Brain microvascular endothelial cell (primary cell): ENCODE measurements around the gene ACSS2.

ENCODE experiments used
- DNase-seq: peaks from one replicate; pipeline ENCODE4 v3.0.0-alpha.2; 2020
- H3K27ac ChIP-seq: fragments of 250-450 bp; sonication (Bioruptor Pico); 2 replicates; pipeline ENCODE4 v1.5.1; 2020; ENCODE audit warnings: mild to moderate bottlenecking, moderate library complexity
- H3K27me3 ChIP-seq: fragments of 250-450 bp; sonication (Bioruptor Pico); replicated peaks from 2 replicates; pipeline ENCODE4 v1.5.1; 2020; ENCODE audit warnings: mild to moderate bottlenecking
- H3K36me3 ChIP-seq: fragments of 250-450 bp; sonication (Bioruptor Pico); replicated peaks from 2 replicates; pipeline ENCODE4 v1.5.1; 2020; ENCODE audit warnings: mild to moderate bottlenecking
- H3K4me3 ChIP-seq: 2 replicates; pipeline ENCODE4 v1.5.1; 2011; ENCODE audit warnings: low read depth, mild to moderate bottlenecking, control low read depth, low read length, moderate library complexity
- CTCF ChIP-seq: IDR thresholded peaks from 2 replicates; pipeline ENCODE4 v1.5.1; 2011; ENCODE audit warnings: low read depth, mild to moderate bottlenecking, moderate library complexity, low read length, control low read depth, inconsistent platforms; ENCODE audit errors: missing control alignments
- in situ Hi-C: cut with HindIII; loops from 2 replicates; pipeline ENCODE4 v1.10.0; 2017; ENCODE audit warnings: low sequenced_read_pairs, low pct_ligation_motif_present

The ACSS2 gene

DNA sequence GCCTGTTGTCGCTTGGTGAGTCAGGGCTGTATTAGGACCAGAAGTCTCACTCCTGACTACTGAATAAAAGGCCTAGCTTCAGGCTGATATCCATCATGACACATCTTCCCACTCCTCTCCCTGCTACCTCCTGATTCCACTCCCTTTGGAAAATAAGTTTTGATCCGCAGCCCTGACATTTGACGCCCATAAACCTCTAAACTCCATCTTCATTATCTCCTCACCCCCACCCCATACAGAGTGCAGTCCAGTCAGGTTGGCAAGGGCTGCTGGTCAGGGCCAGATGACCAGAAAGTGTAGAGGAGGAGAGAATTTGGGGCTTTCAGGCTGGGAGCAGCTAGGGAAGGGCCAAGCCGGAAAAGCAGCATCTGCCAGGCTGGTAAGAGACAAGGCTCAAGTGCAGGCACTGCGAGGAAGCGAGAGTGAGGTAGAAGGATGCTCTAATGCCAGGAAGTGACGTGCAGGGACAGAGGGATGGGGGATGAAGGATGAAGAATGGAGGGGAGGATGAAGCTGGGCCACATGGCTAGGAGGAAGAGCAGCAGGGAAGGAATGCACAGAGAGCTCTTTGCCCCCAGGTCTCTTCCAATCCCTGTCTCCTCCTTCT lies 5.0 kb upstream of the ACSS2 start:
- peak overlapping the region; percentile 67 for H3K4me3 ChIP-seq
- H3K36me3 ChIP-seq = no peaks in the 10 kb centered on the region
- no peaks in the 10 kb centered on the region for H3K27me3 ChIP-seq
- no peak overlapping the region for H3K27ac ChIP-seq
- no peak for DNase-seq
- TF ChIP-seq CTCF = no peak
- in situ Hi-C loops = no loop called here

DNA sequence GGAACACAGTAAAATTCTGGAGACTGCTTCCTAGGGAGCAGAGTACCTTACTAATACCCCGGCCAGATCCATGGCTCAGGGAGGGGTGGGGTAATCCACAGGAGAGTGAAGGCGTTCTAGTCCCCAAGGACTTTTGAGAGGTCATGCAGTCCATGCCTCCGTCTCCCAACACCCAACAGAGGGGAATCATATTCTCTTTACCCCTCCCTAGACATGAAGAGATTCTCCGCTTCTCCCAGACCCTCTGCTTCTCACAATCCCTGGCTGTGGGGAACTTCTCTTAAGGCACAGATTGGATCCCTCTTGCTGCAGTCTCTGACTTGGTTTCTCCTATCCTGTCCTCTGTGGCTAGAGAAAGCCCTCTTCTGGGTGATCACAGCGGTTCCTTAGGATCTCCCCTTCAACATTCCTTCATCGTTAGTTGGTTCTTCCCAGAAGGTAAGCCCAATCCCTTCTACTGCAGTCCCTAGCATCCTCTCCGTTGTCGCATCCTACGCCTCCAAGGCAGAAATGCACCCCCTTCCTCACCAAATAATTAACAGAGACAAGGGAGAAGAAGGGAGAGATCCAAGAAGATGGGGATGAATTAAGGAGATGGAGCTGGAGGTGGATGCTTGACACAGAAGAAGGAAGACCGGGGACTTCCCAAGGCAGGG lies 4.3 kb upstream of the ACSS2 start:
- Histone ChIP-seq H3K27ac (no peak overlapping the region), H3K4me3 (peak overlapping the region; percentile 67), H3K36me3 (no peaks in the 10 kb centered on the region), H3K27me3 (no peaks in the 10 kb centered on the region)
- no peak for TF ChIP-seq CTCF
- DNase-seq = no peak
- in situ Hi-C loops = no loop called here

DNA sequence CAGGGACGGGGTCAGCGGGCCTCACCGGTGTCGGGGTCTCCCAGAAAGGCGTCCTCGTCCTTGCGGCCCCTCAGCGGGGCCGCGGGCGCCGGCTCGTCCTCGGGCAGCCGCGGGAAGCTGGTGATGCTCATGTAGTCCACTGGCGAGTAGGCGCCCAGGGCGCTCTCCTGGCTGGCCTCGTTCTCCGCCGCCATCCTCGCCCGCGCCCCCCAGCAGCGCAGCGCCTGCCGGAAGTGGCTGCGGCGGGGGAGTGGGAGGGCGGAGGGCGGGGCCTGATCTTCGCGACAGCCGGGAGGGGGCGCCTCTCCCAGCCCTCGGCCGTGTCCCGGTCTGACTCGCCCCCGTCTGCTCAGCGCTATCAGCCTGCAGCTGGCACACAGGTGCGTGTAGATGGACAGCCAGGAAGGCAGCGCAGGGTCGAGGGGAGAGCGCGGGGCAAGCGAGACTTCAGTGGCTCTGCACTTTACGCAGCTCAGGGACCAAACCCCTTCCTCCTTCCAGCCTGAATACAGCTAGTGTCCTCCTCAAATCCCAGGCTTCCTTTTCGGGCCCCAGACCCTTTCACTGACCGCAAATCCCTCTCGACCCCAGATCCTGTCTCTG lies 3.7 kb upstream of the ACSS2 start, which contains the start of gene GGT7:
Gene GGT7 (minus strand): TSS at position 235 of the 603 bp plus-strand sequence. CDS start 41 bp downstream, at position 194.
- peak; percentile 70 for TF ChIP-seq CTCF
- Histone ChIP-seq H3K36me3 (no peaks in the 10 kb centered on the region), H3K4me3 (peak within 1 kb of the TSS; percentile 67), H3K27ac (no peak within 1 kb of the TSS), H3K27me3 (no peaks in the 10 kb centered on the region)
- in situ Hi-C loops = no loop called here
- peak; percentile 41 for DNase-seq

GRCh38 chr20:34873583-34874093 lies 2.8 kb upstream of the ACSS2 start:
- Histone ChIP-seq H3K36me3 (no peaks in the 10 kb centered on the region), H3K27ac (no peak overlapping the region), H3K27me3 (no peaks in the 10 kb centered on the region), H3K4me3 (no peak overlapping the region)
- no peak for TF ChIP-seq CTCF
- in situ Hi-C loops = no loop called here
- DNase-seq = no peak

- TF ChIP-seq CTCF = peak; percentile 95
These were observed 2.2 kb upstream of the ACSS2 start for GRCh38 chr20:34874094-34874654.

More at GRCh38 chr20:34874094-34874654, 2.2 kb upstream of the ACSS2 start:
- Histone ChIP-seq H3K4me3 (no peak overlapping the region), H3K27me3 (no peaks in the 10 kb centered on the region), H3K36me3 (no peaks in the 10 kb centered on the region), H3K27ac (no peak overlapping the region)
- in situ Hi-C loops = no loop called here
- peak; percentile 84 for DNase-seq
